HG03469 (cell line): ENCODE measurements around the gene PUS3.
"Not testable (repeated sequence)": the region's sequence is repeated elsewhere in the genome, so short reads cannot be mapped to it uniquely, and the experiment has no call there.

Experiments used
- ATAC-seq: cut with Tn5 transposase; IDR thresholded peaks from one replicate; pipeline ENCODE4 v1.9.1; 2021; ENCODE audit warnings: mild to moderate bottlenecking, moderate library complexity, moderate number of reproducible peaks; ENCODE audit not compliant: unreplicated experiment

Gene PUS3

GRCh38 chr11:125922156-125922555 is 19.1 kb upstream of the PUS3 start:
- no peak for ATAC-seq

- ATAC-seq, result no peak
Observed at GRCh38 chr11:125921042-125921441, 18.0 kb upstream of the PUS3 start.

GRCh38 chr11:125918140-125918840 is 15.3 kb upstream of the PUS3 start:
- no peak for ATAC-seq

GRCh38 chr11:125916683-125917347 is 13.8 kb upstream of the PUS3 start:
- no peak for ATAC-seq

- ATAC-seq, result not testable (repeated sequence)
Observed at GRCh38 chr11:125914601-125915000, 11.6 kb upstream of the PUS3 start.

GRCh38 chr11:125910226-125910849 is 7.3 kb upstream of the PUS3 start:
- no peak for ATAC-seq

GRCh38 chr11:125904678-125905077 is 1.7 kb upstream of the PUS3 start:
- no peak for ATAC-seq

GRCh38 chr11:125903711-125904659 is 979 bp upstream of the PUS3 start, which contains the start of gene DDX25:
TSS of gene DDX25 (plus strand) at chr11:125904508. CDS start at chr11:125904518, 10 bp downstream.
- no peak for ATAC-seq

GRCh38 chr11:125902277-125902926 is 604 bp downstream of the PUS3 start:
- ATAC-seq, result no peak

- no peak for ATAC-seq
Observed at GRCh38 chr11:125901872-125902271, 1.1 kb downstream of the PUS3 start.

GRCh38 chr11:125892994-125893393 is 10.0 kb downstream of the PUS3 start:
- no peak for ATAC-seq

- ATAC-seq, result no peak
Observed at GRCh38 chr11:125892071-125892470, 10.9 kb downstream of the PUS3 start.

- ATAC-seq, result no peak
Observed at GRCh38 chr11:125890447-125891100, 12.4 kb downstream of the PUS3 start.

- peak; percentile 65 for ATAC-seq
Observed at GRCh38 chr11:125887373-125888324, 15.4 kb downstream of the PUS3 start, which contains the start of gene HYLS1. TSS of gene HYLS1 (plus strand) at chr11:125887668. CDS start at chr11:125899369, 11,701 bp downstream.

GRCh38 chr11:125886997-125887372 is 16.0 kb downstream of the PUS3 start:
- peak; percentile 15 for ATAC-seq

GRCh38 chr11:125883375-125883774 is 19.6 kb downstream of the PUS3 start:
- no peak for ATAC-seq

GRCh38 chr11:125881291-125881690 is 21.7 kb downstream of the PUS3 start:
- no peak for ATAC-seq

- ATAC-seq, result peak; percentile 83
Observed at GRCh38 chr11:125874556-125875124, 28.4 kb downstream of the PUS3 start.
